Stimulated activated CD4-positive, alpha-beta T cell treated with anti-CD3 and anti-CD28 coated beads, TNF-alpha, amount 100 ng/mL, for 48 hours (primary cell): ENCODE measurements around the gene EOLA1.
"Not testable (repeated sequence)": the region's sequence is repeated elsewhere in the genome, so short reads cannot be mapped to it uniquely, and the experiment has no call there.

ENCODE experiments used
- DNase-seq, 3 donors: peaks; one replicate each; pipeline ENCODE4 v3.0.0-alpha.2; 2020; ENCODE audit warnings: low read depth in 3 of 3

Gene EOLA1

DNA sequence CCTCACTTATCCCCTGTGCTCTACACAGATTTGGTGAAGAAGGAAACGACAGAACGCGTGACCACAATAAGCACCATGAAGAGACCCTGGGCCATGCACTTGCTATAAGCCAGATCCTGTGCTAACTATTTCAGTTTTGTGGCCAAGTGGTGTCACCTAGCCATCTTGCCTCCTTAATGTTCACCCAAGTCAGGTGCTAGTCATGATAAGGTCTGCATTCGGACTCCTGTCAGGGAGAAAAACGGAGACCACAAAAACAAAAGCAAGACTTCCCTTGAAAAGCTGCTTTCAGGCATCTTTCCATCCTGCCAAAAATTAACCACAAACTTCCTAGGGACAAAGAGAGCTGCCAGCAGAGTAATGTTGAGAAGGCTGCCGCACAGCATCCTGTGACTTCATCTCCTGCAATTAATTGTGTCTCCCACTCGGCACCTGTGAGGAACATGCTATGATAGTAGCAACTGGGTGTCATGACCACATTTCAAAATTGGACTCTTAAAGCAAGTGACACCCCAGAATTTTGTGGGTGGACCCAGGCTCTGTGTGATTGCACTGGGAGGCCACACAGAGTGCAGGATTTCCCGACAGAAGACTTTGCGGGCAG, 26.9 kb upstream of the EOLA1 start:
- no peak for DNase-seq

DNA sequence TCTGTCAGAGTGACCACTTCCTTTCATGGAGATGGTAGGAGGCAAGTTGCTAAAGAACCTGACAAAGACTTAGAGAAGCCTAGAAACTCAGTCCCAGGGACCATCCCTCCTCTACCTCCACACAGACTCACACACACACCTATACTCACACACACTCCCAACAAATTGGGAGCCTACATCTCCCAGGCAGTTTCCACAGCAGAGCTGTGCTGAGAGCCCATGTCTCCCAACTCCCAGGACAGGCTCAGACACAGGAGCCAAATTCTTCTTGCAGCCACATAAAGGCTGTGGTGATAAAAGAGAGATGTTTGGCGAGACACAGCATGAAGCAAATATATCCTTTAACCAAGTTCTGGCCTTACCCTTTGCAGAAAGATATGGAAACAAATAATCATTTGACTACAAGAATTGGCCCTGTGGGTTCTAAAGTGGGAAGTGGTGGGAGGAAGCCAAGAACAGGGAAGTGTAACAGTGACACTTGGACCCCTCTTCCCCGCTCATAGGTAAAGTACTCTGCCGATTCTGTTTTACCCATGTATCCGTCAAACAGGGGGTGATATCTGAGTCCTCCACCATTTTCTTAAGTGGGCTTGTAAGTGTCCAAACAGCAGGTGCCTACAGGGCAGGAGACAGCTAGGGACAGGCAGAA, 24.7 kb upstream of the EOLA1 start:
- no peak for DNase-seq

DNA sequence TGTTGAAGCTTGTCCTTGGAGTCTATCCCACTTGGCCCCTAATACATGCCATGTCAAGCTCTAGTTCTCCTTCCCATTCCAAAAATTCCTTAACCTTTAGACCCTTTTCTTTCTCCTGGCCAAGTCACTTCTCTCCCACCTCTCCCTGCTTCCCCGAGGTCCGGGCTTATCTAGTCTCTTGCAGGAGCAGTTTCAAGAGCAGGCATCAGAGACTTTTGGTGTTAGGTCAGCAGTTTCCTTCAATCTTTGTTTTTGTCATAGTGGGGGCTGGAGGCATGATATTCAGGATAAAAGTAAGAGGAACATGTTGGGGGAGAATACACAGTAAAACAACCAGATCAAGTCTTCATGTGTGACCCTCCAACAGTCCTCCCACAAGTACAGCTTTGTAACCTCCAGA, 24.2 kb upstream of the EOLA1 start:
- no peak for DNase-seq

DNA sequence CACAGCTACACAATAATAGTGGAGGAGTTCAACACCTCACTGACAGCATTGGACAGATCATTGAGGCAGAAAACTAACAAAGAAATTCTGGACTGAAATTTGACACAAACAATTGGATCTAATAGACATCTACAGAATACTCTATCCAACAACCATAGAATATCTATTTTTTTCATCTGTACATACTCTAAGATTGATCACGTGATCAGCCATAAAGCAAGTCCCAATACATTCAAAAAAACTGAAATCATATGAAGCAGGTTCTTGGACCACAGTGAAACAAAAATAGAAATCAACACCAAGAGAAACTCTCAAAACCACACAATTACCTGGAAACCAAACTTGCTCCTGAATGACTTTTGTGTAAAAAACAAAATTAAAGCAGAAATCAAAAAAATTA, 23.5 kb upstream of the EOLA1 start:
- no peak for DNase-seq

DNA sequence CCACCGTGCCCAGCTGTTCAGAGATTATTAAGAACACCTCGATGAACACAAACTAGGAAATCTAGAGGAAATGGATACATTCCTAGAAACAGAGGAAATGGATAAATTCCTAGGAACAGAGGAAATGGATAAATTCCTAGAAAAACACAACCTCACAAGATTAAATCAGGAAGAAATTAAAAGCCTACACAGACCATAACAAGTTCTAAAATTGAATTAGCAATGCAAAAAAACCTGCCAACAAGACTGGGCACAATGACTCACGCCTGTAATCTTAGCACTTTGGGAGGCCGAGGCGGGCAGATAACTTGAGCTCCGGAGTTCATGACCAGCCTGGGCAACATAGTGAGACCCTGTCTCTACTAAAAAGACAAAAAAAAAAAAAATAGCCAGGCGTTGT, 22.6 kb upstream of the EOLA1 start:
- DNase-seq = no peak

DNA sequence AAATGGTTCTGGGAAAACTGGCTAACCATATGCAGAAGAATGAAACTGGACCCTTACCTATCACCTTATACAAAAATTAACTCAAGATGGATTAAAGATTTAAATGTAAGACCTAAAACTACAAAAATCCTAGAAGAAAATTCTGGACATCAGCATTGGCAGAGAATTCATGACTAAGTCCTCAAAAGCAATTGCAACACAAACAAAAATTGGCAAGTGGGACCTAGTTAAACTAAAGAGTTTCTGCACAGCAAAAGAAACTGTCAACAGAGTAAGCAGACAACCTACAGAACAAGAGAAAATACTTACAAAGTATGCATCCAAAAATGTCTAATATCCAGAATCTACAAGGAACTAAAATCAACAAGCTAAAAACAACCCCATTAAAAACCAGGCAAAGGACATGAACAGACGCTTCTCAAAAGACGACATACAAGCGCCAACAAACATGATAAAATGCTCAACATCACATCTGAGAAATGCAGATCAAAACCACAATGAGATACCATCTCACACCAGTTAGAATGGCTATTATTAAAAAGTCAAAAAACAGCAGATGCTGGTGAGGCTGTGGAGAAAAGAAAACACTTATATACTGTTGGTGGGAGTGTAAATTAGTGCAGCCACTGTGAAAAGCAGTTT, 20.1 kb upstream of the EOLA1 start:
- DNase-seq = not testable (repeated sequence)

DNA sequence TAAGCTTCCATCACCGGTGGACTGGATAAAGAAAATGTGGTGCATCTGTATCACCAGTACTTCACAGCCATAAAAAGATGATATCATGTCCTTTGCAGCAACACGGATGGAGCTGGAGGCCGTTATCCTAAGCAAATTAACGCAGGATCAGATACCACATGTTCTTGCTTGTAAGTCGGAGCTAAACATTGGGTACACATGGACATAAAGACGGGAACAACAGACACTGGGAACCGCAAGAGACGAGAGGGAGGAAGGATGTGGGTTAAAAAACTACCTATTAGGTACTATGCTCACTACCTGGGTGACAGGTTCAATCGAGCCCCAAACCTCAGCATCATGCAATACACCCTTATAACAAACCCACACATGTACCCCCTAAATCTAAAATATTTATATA, 19.4 kb upstream of the EOLA1 start:
- DNase-seq = no peak

DNA sequence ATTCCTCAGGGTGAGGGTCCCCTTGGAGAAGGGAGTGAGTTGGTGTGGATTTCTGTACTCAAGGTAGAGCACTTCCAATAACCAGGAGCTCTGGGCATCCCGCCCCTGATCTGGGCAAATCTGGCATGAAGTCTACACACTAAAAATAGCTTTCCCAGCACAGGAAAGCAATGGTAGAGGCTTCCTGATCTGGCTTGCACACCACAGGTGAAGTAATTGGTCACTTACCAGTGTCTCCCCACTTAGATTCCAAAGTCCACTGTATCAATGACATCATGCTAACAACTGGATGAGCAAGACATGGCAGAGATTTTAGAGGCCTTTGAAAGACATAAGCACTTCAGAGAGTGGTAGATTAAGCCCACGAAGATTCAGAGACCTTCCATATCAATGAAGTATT, 17.9 kb upstream of the EOLA1 start:
- DNase-seq = no peak

DNA sequence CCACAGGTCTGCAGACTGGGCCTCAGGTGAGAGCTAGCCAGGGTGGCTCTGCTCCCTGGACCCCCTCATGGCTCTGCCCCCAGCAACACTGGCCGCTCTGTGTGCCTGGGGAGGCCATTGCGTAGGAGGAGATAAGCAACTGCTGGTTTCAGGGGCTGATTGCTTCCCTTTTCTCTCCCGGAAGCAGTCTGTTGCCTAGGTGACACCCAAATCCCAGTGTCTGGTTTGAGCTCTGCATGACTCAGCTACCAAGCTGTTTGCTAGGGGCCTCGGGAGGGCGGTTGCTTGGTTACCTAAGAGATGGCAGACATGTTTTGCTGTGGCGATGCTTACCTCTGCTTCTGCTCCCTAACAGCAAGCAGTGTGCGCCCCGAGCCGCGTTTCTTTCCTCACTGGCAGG, 15.4 kb upstream of the EOLA1 start:
- DNase-seq = peak in 1 of 3 donors; percentile 52

DNA sequence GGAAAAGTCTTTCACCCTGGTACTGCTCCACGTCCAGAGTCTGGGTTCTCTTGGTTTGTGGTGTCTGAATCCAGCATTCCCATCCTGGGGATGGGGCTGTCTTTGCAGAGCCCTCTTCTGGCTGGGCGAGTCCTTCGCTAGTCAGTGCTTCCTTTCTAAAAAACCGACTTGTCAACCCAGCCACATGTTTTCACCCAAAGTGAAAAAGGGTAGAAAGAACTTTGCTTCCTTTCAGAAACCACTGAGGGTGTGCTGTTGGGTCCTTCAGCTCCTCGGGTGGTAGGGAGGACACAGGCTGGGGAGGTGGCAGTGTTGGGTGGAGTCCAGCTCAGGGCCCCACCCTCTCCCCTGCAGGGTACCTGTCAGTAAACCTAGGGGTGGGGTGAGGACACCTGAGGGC, 14.9 kb upstream of the EOLA1 start:
- DNase-seq = not testable (repeated sequence)

DNA sequence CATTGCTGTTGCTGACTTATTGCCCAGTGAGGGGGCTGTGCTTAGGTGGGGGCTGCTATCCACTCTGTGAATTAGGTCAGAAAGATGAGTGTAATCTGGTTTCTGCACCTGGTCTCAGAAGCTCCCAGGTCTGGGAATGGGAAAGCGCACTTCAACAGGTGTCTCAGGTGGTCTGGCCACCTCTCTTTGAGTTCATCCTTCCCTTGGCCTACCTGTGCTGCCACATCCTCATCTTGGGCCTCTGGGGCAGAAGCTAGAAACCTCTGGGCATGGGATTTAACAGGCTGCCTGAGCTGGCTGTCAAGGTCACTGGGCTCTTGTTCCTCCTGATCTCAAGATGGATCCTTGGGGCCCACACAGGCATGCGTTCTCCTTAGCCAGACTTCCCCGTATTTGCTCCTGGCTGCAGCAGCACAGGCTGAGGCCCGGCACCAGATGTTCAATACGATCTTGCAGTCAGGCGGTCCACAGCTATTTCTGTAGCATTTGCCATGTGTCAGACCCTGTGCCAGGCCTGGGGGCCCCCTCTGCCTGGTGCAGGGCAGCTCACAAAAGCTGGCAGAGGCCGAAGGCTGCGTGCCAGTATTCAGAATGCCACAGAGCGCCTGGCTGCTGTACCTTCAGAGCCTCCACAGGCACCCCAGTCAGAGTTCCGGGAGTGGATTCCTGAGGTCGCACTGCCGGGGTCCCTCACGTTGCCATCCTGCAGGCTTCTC, 14.3 kb upstream of the EOLA1 start:
- not testable (repeated sequence) for DNase-seq

DNA sequence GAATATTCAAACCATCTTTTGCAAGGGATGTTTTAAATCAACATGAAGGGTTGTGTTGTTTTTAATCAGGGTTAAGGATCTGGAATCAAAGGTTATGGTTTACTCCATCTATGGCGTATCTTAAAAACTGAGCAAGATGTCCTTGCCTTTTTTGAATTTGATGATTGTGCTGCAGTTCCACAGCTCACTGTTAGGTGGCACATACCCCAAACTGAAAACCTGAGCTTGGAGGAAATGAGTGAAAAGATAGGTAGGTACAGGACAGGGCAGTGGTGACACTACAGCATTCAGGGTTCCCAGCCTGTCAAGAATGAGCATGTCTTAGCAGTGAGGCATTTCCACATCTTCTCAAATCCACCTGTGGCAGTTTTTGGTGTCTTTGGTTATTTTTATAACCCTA, 13.1 kb upstream of the EOLA1 start:
- no peak for DNase-seq

DNA sequence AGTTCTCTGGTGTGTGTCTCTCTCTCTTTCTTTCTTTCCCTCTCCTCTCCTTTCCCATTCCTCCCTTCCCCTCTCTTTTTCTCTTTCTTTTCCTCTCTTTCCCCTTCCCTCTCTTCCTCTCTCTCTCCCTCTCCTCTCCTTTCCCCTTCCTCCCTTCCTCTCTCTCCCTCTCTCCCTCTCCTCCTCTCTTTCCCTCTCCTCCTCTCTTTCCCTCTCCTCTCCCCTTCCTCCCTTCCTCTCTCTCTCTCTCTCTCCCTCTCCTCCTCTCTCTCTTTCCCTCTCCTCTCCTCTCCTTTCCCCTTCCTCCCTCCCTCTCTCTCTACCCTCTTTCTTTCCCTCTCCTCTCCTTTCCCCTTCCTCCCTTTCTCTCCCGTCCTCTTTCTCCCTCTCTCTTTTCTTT, 12.4 kb upstream of the EOLA1 start:
- DNase-seq = no peak

DNA sequence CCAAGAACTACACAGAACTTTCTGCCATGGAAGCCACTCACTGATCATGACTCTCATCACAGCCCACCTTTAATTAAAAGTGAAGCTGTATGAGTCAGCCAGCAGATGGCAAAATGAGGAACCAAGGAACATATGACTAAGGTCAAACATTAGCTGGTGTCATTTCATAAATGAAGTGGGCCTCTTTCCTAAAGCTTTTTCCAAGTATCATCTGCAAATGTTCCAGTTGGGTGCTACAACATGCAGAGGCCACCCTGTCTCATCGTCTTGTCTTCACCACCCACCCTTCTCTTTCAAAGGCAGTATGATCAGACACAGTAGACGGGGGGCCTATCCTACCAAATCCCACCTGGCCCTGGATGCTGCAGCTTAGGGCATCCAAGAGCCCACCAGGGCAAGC, 9.2 kb upstream of the EOLA1 start:
- no peak for DNase-seq

DNA sequence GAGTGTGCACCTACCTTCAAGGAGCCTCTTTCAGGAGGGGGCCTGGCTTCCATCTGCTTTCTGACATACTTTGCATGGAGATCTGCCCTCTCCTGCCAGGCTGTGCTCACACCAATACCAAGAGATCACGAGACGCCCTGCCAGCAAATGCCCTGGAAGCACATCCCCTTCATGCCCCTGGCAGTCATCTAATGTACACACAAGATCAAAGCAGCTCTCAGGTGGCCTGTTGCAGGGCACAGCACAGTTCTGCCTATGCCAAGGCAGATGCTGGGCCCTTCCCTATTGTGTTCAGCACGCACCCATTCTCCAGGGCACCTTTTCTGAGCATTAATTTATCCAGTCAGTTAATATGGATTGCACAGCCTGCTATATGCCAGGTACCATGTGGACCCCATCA, 7.9 kb upstream of the EOLA1 start:
- DNase-seq = not testable (repeated sequence)

DNA sequence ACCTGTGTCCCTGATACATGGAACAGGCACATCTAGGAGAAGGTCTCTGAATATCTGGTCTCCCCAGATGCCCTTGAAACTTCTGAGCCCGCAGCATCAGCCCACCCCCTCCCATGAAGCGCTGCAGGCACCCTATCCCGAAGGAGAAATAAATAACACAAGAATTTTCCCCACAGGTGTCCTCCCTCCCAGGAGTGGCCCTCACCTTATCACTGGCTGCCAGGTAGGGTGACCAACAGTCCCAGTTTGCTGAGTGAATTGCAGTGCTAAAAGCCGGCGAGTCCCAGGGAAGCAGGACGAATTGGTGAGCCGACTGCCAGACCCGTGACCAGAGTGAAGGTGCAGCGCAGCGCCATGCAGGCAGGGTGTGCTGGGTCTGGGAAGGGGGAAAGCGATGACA, 6.8 kb upstream of the EOLA1 start:
- DNase-seq = not testable (repeated sequence)

DNA sequence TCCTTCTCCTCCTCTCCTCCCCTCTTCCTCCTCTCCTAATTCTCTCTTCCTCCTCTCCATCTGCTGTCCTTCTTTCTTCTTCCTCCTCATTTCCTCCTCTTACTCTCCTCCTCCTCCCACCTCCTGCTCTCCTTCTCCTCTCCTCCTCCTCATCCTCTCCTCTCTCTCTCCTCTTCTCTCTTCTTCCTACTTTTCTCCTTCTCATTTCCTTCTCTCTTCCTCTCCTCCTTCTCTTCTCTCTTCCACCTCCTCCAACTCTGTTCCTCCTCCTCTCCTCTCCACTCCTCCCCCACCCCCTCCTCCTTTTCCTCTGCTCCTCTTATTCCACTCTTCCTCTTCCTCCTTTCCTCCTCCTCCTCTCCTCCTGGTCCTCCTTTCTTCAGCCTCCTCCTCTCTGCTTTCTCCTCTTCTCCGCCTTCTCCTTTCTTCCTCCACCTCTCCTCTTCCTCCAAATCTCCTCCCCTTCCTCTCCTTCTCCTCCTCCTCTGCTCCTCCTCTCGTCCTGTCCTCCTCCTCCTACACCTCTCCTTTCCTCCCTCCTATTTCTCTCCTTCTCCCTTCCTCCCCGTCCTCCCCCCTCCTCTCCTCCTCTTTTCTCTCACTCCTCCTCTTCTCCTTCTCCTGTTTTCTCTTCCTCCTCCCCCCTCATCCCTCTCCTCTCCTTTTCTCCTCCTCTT, 5.7 kb upstream of the EOLA1 start:
- not testable (repeated sequence) for DNase-seq

DNA sequence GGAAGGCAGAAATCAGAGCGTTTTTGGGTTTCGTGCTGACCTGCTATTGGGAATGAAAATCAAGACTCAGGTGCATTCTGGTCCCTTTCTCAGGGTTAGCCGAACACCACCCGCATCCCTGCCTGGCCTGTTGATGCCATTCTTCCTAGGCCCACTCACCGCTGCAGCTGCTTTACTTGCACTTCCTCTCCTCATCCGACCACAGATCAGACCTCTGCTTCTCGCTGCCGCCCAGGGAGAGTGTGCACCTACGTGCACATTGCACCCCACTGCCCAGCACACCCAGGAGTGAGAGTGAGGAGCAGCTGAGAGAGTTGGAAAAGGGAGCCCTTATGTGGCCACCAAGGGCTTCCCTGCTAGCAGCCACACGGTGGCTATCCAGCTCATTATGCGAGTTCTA, 3.3 kb upstream of the EOLA1 start:
- not testable (repeated sequence) for DNase-seq

DNA sequence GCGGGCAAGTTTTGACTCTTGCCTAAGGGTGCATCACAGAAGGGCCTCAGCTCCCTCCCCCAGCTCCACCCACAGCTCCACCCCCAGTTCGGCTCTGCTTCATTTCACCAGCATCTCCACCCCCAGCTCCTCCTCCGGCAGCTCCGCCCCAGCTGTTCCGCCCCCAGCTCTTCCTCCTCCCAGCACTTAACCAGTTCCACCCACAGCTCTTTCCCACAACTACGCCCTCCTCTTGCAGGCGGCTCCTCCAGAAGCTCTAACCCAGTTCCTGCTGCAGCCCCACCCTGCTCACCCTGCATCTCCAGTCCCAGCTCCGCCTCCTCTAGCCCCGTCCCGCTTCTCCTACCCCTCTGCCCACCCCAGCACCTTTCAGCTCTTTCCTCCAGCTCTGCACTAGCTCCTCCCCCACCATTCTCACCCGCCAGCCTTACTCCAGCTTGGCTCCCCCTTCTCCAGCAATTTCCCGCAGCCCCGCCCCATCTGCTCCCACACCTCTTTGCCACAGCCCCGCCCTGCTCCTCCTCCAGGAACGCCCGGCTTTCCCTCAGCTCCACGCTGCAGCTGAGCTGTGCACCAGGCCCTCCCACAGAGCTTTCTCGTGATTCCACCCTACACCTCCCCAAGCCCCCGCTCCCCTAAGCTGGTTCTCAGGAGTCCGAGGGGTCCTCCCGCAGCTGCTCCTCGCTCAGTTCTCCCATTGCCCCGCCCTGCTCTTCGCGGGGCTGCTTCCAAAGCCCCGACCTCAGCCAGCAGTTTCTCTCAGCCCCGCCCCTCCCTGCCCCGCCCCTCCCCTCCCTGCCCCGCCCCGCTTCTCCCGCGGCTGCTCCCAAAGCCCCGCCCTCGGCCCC, 1.3 kb upstream of the EOLA1 start:
- peak; percentile 47 to 70 (median 69) for DNase-seq

DNA sequence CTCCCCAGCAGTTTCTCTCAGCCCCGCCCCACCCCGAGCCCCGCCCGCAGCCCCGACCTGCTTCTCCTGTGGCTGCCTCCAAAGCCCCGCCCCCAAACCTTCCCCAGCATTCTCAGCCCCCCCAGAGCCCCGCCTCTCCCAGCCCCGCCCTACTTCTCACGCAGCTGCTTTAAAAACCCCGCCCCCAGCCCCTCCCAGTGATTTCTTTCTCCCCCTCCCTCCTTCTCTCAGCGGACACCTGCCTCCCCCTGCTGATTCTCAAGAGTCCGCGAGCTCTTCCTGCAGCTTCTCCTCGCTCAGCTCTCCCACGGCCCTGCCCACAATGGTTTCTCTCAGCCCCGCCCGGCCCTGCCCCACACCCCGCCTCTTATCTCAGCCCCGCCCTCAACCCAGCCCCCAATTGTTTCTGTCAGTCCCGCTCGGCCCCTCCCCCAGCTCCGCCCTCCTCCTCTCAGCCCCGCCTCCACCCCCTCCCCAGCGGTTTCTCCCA, 636 bp upstream of the EOLA1 start:
- peak; percentile 78 to 90 (median 83) for DNase-seq

DNA sequence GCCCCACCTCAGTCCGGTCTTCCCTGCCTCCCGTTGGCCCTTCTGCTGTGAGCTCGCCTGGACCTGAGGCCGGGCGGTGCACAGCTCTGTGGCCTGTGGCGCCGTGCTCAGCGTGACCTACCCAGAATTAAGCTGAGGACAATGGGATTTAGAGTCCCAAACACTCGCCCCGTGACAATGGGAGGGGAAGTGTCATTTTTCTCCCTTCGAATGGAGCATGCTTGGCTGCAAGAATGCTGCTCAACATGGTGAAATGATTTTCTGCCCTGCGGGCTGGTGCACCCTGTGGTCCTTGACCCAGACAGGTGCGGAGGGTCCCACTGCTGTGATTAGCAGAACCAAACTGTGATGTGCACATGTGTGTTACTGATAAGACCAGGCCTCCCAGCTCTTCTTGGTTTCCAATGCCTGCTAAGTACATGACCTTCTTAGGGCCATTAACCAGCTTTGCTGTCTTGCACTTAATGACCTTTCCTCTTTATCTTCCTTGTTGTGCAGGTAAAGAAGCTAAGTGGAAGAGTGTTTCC, 772 bp downstream of the EOLA1 start:
- no peak for DNase-seq
